WI38 (cell line): ENCODE measurements around the gene HLA-F.

Experiments
- H3K4me3 ChIP-seq: 2 replicates; pipeline ENCODE4 v1.5.1; 2011; ENCODE audit warnings: low read depth, mild to moderate bottlenecking, control low read depth, low read length
- TF ChIP-seq, protein P1 (sequence below): IDR thresholded peaks from 2 replicates; pipeline ENCODE4 v1.5.1; 2012; ENCODE audit warnings: low read depth, mild to moderate bottlenecking, control low read depth, low read length

HLA-F gene

GRCh38 chr6:29729774-29730328 is 6.6 kb downstream of the HLA-F start:
- H3K4me3 ChIP-seq: no peak overlapping the region
- TF ChIP-seq, protein P1, sequence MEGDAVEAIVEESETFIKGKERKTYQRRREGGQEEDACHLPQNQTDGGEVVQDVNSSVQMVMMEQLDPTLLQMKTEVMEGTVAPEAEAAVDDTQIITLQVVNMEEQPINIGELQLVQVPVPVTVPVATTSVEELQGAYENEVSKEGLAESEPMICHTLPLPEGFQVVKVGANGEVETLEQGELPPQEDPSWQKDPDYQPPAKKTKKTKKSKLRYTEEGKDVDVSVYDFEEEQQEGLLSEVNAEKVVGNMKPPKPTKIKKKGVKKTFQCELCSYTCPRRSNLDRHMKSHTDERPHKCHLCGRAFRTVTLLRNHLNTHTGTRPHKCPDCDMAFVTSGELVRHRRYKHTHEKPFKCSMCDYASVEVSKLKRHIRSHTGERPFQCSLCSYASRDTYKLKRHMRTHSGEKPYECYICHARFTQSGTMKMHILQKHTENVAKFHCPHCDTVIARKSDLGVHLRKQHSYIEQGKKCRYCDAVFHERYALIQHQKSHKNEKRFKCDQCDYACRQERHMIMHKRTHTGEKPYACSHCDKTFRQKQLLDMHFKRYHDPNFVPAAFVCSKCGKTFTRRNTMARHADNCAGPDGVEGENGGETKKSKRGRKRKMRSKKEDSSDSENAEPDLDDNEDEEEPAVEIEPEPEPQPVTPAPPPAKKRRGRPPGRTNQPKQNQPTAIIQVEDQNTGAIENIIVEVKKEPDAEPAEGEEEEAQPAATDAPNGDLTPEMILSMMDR: no peak

- H3K4me3 ChIP-seq: no peak overlapping the region
- TF ChIP-seq, protein P1: no peak
These were observed 7.4 kb downstream of the HLA-F start for GRCh38 chr6:29730575-29731126.

GRCh38 chr6:29731281-29731680 is 8.0 kb downstream of the HLA-F start:
- H3K4me3 ChIP-seq: no peak overlapping the region
- TF ChIP-seq, protein P1: no peak

GRCh38 chr6:29733057-29733456 is 9.8 kb downstream of the HLA-F start:
- TF ChIP-seq, protein P1: no peak
- H3K4me3 ChIP-seq: no peak overlapping the region

GRCh38 chr6:29734046-29735018 is 11.1 kb downstream of the HLA-F start:
- TF ChIP-seq, protein P1: no peak

GRCh38 chr6:29736563-29736962 is 13.3 kb downstream of the HLA-F start:
- H3K4me3 ChIP-seq: no peak overlapping the region
- TF ChIP-seq, protein P1: no peak

More at GRCh38 chr6:29734046-29735018, 11.1 kb downstream of the HLA-F start:
- no peak overlapping the region for H3K4me3 ChIP-seq
